ENCODE measurements around the gene KLHDC4.
A peak's percentile ranks its signal among the peaks of the same experiment; 100 is the strongest.
"Not testable (repeated sequence)": the region's sequence is repeated elsewhere in the genome, so short reads cannot be mapped to it uniquely, and the experiment has no call there.

The KLHDC4 gene

DNA sequence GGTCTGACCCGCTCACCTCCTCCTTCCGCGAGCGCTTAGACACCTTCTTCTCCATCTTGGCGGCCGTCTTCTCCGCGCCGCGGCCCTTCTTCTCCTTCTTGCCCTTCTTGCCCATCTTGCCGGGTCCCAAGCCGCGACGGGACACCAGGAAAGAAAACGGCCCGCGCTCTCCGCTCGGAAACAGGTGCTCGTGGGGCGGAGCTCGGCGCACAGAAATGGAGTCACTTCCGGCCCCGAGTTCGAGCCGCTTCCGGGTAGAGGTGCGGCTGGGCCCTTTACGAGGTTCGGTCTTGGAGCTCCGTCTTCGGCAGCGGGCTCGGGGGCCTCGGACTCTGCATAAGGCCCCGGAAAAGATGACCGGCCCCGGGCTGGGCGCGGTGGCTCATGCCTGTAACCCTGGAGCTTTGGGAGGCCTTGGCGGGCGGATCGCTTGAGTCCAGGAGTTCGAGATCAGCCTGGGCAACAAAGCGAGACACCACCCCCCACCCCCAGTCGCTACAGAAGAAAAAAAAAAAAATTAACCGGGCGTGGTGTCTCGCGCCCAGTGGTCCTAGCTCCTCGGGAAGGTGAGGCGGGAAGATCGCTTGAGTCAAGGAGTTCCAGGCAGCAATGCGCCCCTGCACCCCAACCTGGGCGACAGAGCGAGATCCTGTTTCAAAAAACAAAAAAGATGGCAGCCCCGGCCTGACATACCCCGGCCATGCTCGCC, at the start of gene KLHDC4:
KLHDC4 (minus strand) TSS at position 211 of the 709 bp plus-strand sequence; CDS start at position 115, 96 bp downstream.
- peak; percentile 94 for DNase-seq (ENCODE audit: low spot score)

DNA sequence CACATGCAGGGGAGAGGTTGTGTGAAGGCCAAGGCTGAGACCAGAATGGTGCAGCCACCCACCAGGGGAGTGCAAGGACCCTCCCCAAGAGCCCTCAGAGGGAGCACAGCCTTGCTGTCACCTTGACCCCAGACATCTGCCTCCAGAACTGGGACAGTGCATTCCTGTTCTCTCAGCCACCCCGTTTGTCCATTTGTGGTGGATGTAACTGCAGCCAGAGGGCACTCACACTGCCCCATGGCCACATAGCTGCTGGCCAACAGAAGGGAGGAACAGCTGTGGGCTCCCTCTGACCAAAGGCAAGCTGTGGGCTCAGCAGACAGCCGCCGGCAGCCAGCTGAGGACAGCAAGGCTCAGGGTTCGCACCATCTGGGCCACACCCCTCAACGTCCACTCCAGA, 49.8 kb upstream of the KLHDC4 start:
- DNase-seq (ENCODE audit: low spot score), result no peak

DNA sequence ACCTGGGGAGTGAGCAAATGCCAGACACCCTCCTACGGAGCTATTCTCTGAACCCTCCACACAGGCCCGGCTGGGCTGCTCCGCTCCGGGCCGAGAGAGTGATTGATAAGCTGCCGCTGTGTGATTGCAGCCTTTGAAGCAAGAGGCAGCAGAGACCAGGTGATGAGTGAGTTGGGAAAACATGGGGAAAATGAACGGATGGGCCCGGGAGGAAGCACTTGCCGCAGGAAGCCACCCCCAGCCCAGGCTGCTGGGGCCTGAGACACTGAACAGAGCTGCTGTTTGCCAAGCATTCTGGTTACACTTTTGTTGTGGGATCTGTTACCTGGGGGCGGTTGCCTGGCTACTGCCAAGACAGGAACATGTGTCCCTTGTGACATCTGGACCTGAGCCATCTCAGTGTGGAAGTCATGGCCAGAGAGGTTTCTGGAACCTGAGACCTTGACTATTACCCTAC, 46.4 kb upstream of the KLHDC4 start:
- no peak for DNase-seq (ENCODE audit: low spot score)

DNA sequence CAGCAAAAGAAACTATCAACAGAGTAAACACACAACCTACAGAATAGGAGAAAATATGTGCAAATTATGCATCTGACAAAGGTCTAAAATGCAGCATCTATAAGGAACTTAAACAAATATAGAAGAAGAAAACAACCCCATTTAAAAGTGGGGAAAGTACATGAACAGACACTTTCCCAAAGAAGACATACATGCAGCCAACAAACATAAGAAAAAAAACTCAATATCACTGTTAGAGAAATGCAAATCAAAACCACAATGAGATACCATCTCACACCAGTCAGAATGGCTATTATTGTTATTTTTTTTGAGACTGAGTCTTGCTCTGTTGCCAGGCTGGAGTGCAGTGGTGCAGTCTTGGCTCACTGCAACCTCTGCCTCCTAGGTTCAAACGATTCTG, 45.7 kb upstream of the KLHDC4 start:
- not testable (repeated sequence) for DNase-seq (ENCODE audit: low spot score)

DNA sequence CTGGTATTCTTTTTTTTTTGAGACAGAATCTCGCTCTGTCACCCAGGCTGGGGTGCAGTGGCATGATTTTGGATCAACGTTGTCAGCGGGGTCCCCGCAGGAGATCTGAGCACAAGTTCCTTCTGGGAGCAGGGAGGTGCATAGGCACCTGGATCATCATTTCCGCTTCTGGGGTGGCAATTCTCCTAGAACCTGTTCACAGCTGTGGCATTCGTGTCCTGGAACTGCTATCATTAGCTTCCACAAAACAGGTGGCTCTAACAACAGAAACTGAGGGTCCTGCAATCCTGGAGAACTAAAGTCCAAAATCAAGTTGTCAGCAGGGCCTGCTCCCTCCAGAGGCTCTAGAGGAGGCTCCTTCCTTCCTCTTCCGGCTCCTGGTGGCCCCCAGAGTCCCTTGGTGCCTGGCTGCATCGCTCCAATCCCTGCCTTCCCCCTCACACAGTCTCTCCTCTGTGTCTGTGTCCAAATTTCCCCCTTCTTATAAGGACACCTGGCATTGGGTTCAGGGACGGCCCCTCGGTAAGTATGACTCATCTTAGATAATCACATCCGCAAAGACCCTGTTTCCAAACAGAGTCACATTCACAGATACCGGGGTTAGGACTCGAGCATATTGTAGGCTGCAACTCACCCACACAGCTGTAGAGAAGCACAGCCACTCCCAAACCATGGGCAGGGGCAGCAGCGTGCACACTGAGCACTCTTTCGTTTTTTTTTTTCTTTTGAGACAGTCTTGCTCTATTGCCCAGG, 43.5 kb upstream of the KLHDC4 start:
- no peak for DNase-seq (ENCODE audit: low spot score)

DNA sequence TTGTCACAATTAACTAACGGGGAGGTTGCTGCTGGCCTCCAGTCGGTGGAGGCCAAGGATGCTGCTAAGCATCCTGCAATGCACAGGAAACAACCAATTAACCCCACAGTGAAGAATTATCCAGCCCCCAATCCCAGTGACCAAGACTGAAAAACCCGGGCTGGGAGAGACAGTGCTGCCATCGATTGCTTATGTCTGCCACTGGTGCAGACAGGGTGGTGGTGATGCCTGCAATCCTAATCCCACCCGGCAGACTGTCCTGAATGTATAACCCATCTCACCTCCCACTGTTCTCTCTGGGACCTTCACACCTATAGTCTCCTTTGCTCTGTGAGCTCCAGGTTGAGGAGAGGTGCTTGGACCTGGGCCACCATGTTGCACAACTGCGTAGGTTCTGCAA, 42.3 kb upstream of the KLHDC4 start:
- no peak for DNase-seq (ENCODE audit: low spot score)

DNA sequence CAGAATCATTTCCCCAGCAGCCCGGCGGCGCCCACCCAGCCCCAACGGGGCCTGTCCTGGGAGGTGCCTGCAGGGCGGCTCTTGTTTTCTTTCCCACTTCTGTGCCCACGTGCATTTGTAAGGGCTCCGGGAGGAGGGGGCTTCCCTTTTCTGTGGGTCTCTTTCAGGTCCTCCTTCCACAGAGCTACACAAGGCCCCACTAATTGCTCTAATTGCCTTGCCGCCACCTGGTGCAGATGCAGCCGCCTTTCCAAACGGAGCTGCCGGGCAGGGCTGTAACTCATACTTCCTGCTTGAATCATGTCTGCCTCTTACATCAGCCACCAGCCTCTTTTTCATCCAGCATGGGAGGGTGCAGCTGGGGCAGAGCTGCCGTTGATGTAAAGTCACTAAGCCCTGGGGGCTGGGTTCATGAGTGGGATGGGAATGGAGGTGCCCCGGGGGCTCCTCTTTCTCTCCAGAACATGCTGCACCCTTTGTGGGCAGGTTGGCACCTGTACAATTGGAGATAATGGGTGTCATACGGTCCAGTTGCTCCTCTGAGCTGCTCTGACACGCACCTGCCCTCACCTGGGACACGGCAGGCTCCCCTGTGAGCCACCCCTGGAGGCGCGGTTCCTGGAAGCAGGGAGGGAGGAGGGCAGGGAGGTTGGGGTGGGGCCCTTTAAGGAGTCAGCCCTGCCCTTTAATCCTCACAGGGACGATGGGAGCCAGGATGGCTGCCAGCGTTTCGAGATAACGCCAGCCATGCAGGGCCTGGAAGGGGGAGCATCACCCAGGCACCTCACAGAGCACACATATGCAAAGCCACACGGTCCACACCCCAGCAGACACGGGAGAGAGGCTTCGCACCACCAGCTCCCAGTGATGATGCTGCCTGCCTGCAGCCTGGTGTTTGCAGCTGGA, 41.1 kb upstream of the KLHDC4 start:
- DNase-seq (ENCODE audit: low spot score), result no peak

DNA sequence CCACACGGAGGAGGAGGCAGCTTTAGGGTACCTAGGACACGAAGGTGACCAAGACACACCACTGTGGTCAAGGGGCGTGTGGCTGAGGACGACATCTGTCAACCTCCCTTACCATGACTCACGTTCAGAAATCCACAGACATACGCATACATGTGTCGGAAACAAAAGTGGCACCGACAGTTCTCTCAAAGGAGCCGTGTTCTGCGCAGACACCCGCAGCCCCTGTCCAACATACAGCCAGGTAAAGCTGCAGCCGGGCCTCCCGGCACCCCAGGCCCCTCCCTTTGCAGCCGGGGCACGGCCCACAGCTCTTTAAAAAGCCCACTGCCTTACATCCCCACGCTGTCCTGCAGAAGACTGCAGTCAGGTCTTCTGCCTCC, 40.5 kb upstream of the KLHDC4 start:
- no peak for DNase-seq (ENCODE audit: low spot score)

DNA sequence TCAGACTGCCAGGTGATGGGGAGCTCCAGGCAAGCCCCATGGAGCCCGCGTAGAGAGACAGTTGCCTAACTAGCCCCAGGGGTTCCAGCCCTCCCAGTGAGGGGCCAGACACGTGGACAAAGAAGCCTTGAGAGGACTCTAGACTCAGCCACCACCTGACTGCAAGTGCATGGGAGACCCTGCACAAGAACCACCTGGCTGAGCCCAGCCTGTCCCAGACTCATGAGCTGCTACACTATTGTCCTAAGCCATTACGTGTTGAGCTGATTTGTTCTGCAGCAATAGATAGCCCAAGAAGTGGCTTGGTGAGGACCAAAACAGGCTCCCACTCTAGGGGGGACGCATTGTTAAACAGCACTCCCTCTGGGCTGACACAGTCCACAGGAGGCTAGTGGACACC, 37.6 kb upstream of the KLHDC4 start:
- no peak for DNase-seq (ENCODE audit: low spot score)

DNA sequence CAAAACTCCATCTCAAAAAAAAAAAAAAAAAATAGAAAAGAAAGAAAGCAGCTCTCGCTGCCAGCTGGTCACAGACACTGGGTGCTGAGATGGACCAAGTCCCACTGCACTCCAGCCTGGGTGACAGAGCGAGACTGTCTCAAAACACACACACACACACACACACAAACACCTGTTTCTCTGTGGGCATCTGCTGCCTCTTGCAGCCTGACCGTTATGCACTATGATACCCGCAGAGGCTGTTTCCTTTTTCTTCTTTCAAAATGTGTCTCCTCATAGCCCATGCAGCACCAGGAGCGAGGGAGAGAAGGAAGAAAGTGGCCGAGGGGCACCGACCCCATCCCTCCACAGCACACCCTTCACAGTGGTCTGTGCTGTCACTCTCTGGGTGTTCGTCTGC, 36.9 kb upstream of the KLHDC4 start:
- DNase-seq (ENCODE audit: low spot score), result no peak

DNA sequence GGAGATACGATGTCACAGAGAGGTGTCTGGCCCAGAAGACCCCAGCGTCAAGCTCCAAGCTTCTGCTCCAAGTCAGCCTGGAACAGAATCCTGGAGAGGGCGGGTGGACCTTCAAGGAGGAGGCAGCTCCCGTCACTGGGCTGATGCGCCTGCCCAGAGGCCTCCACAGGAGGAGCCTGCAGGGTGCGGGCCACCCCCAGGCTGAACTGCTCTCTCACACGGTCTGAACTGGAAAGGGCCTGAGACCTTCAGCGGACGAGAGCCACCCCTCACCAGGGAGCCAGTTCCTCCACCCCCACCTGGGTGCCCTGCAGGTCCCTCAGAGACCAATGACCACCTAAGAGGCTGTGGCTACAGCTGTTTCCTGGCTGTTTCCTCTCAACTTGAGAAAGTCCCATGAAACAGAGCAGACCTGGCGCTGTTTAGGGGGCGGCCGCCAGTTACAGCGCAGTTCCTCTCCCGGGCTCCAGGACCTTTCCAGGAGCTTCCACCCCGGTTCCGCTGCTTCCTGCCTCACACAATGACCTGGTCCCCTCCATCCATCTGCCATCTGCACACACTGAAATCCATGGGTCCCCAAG, 36.0 kb upstream of the KLHDC4 start:
- DNase-seq (ENCODE audit: low spot score), result no peak

DNA sequence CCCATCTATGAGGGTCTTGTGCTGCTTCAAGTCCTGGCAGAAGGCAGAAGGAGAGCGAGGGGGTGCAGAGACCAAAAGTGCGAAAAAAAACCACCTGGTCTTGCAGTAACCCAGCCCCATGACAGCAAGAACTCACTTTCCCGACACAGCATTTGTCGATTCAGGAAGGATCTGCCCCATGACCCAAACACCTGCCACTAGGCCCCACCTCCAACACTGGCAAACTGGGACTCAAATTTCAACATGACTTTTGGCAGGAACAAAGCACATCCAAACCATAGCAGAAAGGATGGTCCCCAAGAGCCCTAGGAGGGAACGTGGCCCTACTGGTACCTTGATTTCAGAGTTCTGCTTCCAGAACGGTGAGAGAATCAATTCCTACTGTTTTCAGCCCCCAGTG, 34.7 kb upstream of the KLHDC4 start:
- DNase-seq (ENCODE audit: low spot score), result no peak

DNA sequence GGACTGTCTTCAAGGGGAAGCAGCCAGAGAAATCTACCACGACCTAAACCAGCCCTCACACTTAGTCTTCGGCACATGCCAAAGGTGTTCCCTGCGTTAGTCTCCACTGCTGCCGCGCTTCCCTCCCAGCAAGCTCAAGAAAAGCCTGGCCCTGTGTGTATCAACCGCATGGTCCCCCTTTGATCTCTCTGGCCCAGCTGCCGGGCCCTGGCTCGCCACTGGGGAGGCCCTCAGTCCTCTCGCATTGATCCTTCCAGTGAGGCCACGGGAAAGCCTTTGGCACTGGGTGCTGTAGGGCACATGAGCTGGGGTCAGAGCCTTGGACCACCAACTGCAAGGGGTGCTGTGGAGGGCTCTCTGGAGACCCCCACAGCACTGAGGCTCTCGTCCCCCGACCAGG, 29.6 kb upstream of the KLHDC4 start:
- DNase-seq (ENCODE audit: low spot score), result no peak

DNA sequence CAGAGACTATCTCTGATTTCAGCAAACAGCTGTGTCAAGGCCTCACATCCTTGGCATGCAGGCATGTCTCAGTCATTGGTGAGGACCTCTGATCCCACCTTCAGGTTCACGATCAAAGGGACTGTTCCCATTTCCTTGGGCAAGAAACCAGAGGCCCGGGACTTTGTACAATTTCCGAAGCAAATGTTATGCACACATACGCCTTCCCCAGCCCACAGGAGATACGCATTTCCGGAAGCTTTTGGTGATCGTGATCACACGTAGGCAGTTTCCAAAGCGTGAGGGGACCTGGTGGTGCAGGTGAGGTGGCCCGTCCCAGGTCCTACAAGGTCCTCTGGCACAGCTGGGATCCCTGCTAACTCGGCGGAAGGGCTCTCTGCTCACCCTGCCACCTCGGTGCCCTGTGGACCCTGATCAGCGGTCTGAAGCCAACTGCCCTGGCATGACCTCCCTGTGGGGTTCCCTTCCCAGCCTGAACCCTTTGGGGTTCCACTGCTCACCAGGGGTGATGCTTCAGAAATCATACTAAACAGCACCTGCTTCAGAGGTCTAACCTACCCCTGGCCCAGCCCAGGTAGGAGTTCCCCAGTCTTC, 28.8 kb upstream of the KLHDC4 start:
- no peak for DNase-seq (ENCODE audit: low spot score)

DNA sequence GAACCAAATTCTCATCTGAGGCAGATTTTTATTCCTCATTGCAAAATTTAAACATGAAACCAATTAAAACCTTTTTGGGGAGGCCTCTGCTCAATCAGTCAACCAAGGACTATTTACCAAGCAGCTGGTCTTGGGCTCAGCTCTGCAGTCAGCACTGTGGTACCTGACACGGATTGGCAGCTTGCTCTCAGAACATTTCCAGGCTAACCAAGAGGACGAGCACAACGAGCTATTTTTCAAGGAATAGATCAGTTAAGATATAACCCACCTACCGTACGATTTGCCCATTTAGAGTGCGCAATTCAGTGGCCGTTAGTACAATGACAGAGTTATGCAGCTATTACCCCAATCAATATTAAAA, 26.4 kb upstream of the KLHDC4 start:
- DNase-seq (ENCODE audit: low spot score), result no peak

DNA sequence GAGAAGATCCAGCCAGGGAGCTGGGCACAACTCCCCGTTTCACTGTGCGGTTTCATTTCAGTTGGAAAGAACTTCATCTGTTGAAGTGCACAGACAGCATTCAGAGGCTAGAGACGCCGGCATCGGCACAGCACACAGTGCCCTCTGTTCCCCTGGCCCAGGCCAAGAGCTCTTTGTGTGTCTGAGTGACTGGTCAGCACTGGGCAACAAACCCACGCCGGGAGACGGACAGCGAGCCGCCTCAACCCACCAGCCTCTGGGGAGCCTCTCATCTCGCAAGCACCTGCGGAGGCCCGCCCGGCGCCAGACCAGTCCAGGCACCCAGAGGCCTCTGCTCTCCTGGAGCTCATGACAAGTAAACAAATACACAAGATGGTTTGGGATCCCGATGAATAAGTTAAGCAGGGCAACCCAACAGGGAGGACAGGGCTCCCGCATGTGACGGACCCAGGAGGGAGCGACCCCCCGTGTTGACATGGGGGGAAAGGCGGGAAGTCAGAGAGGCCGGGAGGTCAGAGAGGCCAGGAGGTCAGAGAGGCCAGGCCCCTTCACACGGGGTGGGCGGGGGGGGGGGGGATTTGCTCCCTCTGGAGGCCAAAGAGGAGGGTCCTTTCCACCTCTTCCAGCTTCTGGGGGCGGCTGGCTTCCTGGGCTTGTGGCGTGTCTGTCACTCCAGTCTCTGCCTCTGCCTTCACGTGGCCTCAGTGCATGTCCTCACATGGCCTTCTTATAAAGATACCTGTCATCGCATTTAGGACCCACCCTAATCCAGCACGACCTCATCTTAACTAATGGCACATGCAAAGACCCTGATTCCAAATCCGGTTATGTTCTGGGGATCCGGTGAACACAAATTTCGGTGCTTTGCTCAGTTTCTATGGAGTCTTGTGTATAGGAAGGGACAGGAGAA, 25.8 kb upstream of the KLHDC4 start:
- no peak for DNase-seq (ENCODE audit: low spot score)

DNA sequence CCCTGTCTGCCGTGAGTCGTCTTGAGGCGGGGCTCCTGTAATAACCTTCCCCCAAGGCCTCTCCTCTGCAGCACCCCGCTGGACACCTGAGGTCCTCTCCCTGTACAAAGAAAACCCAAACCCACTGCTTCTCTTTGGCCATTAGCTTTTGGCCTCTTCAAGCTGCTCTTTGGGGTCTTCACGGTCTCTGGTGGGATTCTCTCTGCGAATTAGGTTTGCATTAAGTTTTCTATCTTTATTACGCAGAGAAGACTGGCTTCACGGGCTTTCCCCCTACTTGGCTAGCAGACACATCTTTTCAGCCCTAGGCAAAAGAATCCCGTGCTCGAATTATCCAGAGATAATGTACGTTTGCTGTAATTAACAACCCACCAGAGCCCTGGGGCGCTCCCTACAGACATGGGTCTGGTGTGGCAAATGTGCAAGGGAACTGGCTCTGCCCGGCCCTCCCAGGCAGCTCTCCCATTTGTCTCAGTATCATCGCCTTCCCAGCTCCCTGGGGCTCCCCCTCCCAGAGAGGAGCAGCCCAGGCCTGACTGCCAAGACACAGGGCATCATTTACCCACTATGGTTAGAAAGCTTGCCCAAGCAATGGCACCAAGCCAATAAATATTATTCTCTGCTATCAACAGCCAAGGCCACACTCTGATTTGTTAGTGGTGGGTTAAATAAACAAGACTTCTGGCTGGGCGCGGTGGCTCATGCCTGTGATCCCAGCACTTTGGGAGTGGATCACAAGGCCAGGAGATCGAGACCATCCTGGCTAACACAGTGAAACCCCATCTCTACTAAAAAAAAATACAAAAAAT, 24.7 kb upstream of the KLHDC4 start:
- DNase-seq (ENCODE audit: low spot score), result no peak

DNA sequence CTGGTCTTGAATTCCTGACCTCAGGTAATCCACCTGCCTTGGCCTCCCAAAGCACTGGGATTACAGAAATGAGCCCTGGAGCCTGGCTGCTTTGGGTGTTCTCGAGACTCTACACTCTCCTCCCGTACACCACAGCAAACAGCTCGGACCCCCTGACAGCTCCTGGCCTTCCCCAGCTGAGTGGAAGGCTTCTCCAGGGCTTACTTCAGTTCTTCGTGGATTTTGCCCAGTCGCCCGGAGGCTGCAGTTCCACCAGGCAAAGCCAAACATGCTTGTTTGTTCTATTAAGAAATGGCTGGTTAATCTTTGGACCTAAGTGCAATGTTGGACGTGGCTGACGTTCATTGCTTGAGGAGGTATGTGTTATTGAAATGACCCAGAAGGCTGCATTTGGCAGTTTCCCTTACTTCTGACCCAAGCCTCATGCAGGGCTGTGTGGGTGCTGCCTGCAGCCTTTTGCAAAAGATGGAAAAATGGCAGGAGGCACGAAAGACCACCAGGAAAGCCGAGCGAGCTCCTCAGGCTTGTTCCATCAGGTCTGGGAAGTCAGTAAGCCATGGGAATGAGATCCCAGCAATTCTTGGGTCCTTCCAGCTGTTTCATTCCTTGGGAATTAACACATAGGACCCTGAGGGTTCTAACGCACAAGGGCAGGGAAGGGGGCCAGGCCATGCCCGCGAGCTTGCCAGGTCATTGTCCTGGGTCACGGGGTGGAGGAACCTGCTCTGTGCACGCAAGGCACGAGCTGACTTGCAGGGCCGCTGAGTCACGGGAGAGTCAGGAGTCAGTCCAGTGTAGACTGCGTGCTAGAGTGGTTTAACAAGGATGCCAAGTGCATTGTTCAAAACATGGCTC, 23.9 kb upstream of the KLHDC4 start:
- peak; percentile 75 for DNase-seq (ENCODE audit: low spot score)
